ENCODE measurements around the gene ETV5. TPM values are rescaled to one million over a fixed set of nuclear protein-coding genes. Genes with fewer than 3 reads are reported as not detected.

ETV5 gene
- total RNA-seq, 1 donor = 0.42 TPM

DNA sequence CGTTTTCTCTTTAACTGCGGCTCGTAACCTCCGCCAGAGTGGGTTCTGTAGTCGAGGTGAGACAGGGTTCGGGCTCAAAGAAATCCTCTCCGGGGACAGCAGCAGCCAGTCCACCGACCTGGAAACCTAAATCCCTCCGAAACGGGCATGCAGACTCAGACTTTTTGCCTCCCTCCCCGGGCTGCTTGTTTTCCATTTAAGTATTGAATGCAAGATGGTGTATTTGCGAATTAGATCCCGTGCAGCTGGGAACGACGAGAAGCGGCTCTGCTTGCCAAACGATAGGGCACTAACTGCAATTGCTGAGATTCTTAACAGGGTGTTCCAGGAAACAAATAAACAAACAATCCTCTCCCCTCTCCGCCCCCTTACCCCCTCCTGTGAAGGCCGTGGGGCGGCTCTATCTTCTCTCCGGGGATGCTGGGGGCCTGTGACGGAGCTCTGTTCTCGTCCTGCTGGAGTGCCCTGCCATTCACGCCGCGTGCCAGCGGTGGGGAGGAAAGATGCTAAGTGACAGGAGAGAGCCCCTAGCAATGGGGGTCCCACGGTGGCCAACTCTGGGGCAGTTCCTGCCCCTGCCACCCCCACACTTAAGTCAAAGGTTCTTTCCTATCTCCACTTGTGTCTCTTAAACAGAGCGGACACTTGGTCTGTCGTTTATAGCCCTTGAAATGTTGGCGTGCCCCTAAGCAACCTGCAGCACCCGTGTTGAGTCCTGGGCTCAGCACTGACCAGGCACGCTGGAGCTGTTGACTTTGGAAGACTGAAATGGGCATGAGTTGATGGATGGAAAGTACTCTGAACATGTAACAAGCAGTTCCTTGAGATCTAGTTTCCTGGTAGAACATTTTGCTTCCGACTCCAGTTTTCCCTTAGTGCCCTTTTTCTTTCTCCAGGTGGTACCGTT lies 1.3 kb upstream of the ETV5 start:
- Histone ChIP-seq H3K4me3 (ENCODE audit: low read length) (no peak overlapping the region), H3K4me1 (ENCODE audit: insufficient read depth, low read length) (peaks cover 35% of the 10 kb centered on the region), H3K9me3 (ENCODE audit: low read depth, low read length) (no peaks in the 10 kb centered on the region), H3K27me3 (ENCODE audit: insufficient read depth, low read length) (peaks cover 81% of the 10 kb centered on the region)

DNA sequence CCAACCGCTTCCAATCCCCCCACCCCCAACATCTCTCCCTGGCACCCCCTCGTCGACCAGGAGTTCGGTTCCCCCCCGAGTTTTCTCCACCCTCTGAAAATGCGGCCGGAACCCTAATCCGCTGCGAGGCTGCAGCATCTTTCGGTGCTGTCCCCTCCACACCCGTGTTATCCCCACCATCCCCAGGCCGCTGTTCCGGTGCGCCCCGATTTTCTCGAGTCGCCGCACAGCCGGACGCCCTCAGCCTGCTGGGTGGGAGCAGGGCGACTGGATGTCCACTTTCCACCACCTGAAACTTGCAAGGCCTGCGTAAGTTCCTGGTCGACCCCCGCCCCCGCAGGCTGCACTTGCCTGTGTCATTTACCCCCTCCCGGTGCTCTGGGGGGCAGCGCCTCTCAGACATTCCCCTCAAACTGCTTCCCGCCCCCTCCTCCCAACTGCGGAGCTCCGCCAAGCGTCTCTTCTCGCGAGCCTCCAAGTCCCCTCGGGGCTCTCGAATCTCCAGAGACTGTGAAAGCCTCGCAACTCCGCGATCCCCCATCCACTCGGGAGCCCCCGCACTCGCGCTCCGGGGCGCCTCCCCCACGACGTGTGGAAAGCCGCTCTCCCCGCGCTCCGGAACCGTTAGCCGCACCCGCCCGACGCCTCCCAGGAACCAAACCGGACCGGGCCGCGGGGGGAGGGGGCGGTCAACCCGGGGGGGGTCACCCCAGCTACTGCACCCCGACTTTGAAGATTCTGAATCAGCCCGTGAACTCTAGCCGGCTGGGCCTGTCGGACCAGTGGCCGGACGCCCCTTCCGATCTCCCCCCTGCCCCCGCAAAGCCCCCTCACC lies 566 bp downstream of the ETV5 start:
- H3K9me3 ChIP-seq (ENCODE audit: low read depth, low read length) = no peaks in the 10 kb centered on the region
- H3K4me1 ChIP-seq (ENCODE audit: insufficient read depth, low read length) = peaks cover 35% of the 10 kb centered on the region
- peaks cover 76% of the 10 kb centered on the region for H3K27me3 ChIP-seq (ENCODE audit: insufficient read depth, low read length)
- peak overlapping the region; percentile 29 for H3K4me3 ChIP-seq (ENCODE audit: low read length)

DNA sequence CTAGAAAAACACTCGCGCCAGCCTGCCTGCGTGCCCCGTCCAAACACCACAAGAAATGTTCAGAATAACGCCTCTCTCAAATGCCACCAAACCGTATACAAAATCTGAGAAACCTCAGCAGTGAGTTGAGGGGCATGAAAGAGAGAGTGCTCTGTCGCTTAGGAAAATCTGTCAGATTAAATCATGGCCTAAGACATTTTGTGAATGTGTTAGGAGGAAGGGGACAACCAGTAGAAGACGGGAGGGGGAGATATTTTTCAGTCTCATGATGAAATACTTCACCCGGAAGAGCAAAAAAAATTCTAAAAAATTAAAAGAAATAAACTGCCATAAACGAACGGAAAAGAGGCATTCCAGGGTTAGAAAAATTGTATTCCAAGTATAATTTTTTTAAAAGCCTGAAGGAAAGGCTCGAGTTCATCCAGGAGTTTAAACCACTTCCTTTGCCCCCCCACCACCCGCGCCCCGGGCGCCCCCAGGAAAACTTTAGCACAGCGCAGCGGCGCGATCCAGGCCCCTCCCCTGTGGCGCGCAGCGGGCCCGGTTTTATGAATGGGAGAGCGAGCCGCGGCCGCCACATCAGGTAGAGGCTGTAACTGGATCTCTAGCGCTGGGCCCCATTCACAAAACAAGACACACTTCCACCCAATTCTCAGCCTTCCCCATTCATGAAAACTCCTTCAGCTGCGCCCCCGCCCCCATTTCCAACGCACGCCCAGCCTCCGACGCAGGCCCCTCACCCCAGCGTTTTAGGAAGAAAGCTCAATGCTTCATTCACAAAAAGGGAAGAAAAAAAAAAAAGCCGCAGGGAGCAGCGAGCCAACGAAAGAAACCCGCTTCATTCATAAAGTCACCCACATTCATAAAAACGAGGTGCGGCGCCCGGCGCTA lies 1.4 kb downstream of the ETV5 start:
- H3K4me3 ChIP-seq (ENCODE audit: low read length) = peak overlapping the region; percentile 29
- H3K9me3 ChIP-seq (ENCODE audit: low read depth, low read length) = no peaks in the 10 kb centered on the region
- H3K4me1 ChIP-seq (ENCODE audit: insufficient read depth, low read length) = peaks cover 35% of the 10 kb centered on the region
- peaks cover 68% of the 10 kb centered on the region for H3K27me3 ChIP-seq (ENCODE audit: insufficient read depth, low read length)

DNA sequence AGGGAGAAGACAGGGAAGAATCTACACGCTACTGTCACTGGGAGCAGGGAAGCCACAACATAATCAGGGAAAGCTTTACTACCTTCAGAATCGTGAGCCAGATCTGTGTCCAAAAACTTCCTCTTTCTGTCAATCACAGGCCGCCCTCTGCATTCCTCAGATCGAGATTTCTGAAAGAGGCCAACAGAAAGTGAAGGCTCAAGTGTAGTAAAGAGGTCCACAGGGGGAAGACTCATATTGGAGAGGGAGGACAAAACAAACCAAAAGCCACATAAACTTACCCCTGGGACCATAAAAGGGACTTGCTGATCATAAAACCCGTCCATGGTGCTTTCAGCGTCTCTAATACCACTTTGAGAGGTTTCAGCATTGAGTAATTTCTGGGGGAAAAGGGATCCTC lies 3.3 kb downstream of the ETV5 start:
- H3K4me1 ChIP-seq (ENCODE audit: insufficient read depth, low read length) = peaks cover 29% of the 10 kb centered on the region
- H3K9me3 ChIP-seq (ENCODE audit: low read depth, low read length) = no peaks in the 10 kb centered on the region
- peaks cover 53% of the 10 kb centered on the region for H3K27me3 ChIP-seq (ENCODE audit: insufficient read depth, low read length)
- H3K4me3 ChIP-seq (ENCODE audit: low read length) = no peak overlapping the region

DNA sequence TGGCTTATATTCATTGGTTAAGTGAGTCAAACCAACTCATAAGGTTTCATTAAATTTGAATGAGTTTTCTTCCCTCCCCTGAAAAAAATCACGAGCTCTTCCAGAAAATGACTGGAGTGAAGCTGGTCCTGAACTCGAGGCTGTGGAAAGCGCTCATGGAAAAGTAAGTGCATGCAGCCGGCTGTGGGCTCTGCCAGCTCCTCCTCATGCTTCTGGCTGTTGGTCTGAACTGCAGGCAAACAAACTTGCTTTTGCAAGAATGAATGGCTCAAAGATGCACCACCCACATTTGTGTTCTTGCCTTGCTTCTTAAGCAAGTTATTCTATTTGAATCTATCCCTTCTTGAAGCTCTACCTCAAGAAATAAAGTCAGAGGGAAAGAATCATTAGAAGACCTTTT lies 6.2 kb downstream of the ETV5 start:
- H3K4me1 ChIP-seq (ENCODE audit: insufficient read depth, low read length) = peaks cover 14% of the 10 kb centered on the region
- no peak overlapping the region for H3K4me3 ChIP-seq (ENCODE audit: low read length)
- H3K9me3 ChIP-seq (ENCODE audit: low read depth, low read length) = no peaks in the 10 kb centered on the region
- H3K27me3 ChIP-seq (ENCODE audit: insufficient read depth, low read length) = peaks cover 57% of the 10 kb centered on the region

DNA sequence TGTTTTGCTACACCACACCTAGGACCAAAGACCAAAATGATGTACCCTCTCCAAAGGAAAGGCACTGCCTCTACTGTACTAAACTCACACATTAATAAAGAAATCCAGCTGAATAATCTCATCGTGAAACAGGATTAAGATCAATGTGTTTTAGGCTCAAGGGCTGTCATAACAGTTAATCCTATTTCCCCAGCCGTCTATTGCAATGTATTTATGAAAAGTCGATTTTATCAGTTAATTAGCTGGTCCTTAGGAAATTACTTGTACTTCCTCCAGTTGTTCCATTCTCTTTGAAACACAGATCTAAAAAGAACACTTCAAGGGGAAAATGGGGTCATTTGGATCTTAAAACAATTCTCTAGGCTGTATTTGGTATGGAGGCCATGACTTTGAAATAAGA lies 8.5 kb downstream of the ETV5 start:
- Histone ChIP-seq H3K9me3 (ENCODE audit: low read depth, low read length) (no peaks in the 10 kb centered on the region), H3K4me3 (ENCODE audit: low read length) (no peak overlapping the region), H3K27me3 (ENCODE audit: insufficient read depth, low read length) (peaks cover 45% of the 10 kb centered on the region), H3K4me1 (ENCODE audit: insufficient read depth, low read length) (peaks cover 29% of the 10 kb centered on the region)

DNA sequence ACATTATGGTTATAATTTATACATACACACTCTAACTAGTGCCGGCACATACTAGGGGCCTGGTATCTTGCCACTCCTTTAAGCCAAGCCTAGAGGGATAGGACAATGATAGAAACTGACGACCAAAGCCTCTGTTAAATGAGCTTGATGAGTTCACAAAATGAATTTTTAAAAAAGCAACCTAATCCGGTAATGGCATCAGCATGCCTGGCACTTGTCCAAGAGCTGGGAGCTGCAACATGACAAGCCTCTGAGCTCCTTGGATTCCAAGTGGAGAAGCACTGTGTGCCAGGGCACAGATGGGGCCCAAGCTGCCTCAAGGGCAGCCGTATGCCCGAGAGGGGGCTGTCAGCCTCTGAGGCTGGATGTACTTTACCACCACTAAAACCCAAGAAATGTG lies 9.7 kb downstream of the ETV5 start:
- Histone ChIP-seq H3K4me3 (ENCODE audit: low read length) (no peak overlapping the region), H3K4me1 (ENCODE audit: insufficient read depth, low read length) (peaks cover 41% of the 10 kb centered on the region), H3K27me3 (ENCODE audit: insufficient read depth, low read length) (peaks cover 43% of the 10 kb centered on the region), H3K9me3 (ENCODE audit: low read depth, low read length) (no peaks in the 10 kb centered on the region)

DNA sequence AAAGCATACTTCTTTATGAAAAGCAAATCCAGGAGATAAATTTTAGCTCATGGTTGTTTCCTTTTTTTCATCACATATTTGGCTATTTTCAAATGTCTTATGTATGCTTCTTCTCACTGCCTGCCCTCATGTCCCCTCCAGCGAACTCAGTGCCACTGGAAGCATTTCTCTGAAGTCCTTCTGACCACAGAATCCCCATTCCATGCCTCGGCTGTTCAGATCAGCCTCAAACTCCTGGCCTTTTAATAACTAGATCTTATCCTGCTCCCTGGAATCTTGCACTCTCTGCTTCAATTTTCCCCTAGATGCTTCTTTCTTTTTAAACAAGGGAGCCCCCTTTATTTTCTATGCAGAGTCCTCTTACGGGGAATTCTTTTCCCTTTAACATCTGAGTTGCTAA lies 10.1 kb downstream of the ETV5 start:
- peaks cover 38% of the 10 kb centered on the region for H3K27me3 ChIP-seq (ENCODE audit: insufficient read depth, low read length)
- H3K4me3 ChIP-seq (ENCODE audit: low read length) = no peak overlapping the region

DNA sequence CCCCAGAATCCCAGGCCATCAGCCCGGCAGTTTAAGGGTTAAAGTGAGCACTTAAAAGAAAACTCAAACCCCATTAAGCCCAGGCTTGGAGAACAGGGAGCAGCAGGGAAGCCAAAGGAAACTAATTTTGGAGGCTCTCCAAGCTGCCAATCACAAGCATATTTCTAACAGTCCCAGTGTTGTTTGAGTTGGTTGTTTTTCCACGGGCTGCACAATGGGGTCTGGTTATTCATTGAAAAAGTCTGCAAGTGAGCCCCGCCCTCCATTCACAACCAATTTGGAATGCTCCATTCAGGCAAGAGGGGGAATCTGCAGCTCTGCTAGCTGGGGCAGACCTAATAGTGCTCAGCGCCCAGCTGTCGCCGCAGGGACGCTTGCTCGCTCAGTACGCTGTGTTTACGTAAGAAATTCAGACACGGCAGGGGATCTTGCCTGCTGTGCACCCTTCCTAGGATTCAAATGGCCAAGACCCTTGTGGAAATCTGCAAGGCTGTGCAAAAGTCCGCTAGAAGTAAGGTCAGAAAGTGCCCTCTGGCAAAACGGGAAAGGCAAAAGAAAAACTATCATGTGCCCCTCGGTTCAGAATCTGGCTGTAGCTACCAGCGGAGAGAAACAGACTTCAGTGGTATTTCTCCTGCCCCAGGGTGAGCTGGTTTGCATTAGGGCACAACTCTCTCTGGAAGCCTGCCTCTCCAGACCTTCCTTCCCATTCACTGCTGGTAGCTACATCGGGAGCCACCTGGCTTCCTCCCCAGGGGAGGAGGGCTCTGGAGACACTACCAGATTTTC lies 11.0 kb downstream of the ETV5 start:
- Histone ChIP-seq H3K9me3 (ENCODE audit: low read depth, low read length) (no peaks in the 10 kb centered on the region), H3K4me1 (ENCODE audit: insufficient read depth, low read length) (peaks cover 54% of the 10 kb centered on the region), H3K27me3 (ENCODE audit: insufficient read depth, low read length) (peaks cover 37% of the 10 kb centered on the region), H3K4me3 (ENCODE audit: low read length) (no peak overlapping the region)

More for the DNA sequence above, 10.1 kb downstream of the ETV5 start:
- H3K4me1 ChIP-seq (ENCODE audit: insufficient read depth, low read length) = peaks cover 45% of the 10 kb centered on the region
- H3K9me3 ChIP-seq (ENCODE audit: low read depth, low read length) = no peaks in the 10 kb centered on the region

DNA sequence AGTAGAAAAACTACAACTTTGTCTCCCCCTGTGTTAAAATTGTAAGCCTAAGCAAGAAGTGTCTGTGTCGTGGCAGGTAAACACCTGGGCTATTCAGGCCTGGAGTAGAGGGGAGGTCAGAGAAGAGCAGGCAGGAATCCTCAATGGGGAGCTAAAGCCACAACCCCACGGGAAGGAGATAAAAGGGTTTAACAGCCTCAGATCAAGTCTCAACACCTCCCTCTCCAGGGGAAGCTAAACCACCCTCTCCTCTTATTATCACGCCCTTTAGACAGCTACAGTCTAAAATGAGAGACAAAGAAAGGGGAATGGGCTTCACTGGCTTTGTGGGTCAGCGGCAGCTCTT lies 11.6 kb downstream of the ETV5 start:
- H3K4me3 ChIP-seq (ENCODE audit: low read length) = no peak overlapping the region
- H3K4me1 ChIP-seq (ENCODE audit: insufficient read depth, low read length) = peaks cover 57% of the 10 kb centered on the region
- no peaks in the 10 kb centered on the region for H3K9me3 ChIP-seq (ENCODE audit: low read depth, low read length)
- H3K27me3 ChIP-seq (ENCODE audit: insufficient read depth, low read length) = peaks cover 37% of the 10 kb centered on the region

DNA sequence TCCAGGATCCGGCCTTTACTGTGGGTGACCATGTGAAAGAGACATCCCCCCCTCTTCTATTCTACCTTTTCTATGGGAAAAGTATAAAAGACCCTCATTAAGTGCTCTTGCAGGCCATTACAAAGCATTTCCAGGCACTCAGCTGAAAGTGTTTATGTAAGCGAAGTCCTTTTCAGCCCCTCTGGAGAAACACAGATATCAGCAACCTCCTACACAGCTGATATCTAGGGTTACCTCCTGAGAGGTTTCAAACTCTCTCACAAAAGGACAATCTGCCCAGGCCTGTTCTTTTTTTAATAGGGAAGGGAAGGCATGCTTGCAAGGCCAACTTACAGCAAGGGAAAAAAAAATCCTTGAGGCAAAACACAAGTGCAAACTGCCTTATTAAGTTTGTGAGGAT lies 12.6 kb downstream of the ETV5 start:
- Histone ChIP-seq H3K27me3 (ENCODE audit: insufficient read depth, low read length) (peaks cover 33% of the 10 kb centered on the region), H3K4me3 (ENCODE audit: low read length) (no peak overlapping the region), H3K9me3 (ENCODE audit: low read depth, low read length) (no peaks in the 10 kb centered on the region), H3K4me1 (ENCODE audit: insufficient read depth, low read length) (peaks cover 57% of the 10 kb centered on the region)

DNA sequence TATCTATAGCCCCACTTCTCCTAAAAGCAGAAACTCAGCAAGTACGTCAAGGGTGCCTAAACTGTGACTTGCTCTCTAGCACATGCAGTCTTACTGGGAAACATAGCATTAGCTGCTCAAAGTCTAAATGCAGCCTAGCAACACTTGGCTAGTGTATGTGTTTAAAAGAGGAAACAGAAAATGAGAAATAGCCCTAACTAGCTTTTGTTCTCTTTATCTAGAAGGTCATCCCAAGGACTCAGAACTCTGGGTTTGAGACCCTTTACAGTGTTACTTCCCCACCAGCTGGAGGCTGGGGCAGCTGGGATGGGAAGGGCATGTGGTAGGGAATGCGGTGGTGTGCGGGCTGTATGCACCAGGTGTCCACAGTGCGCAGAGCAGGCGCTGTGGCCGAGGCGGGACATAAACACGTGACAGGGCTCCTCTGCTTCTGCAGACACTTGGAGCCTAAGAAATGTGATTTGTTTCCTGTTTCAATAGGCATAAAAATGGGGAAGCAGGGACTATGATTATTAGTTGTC lies 13.3 kb downstream of the ETV5 start:
- H3K4me3 ChIP-seq (ENCODE audit: low read length) = no peak overlapping the region
- peaks cover 33% of the 10 kb centered on the region for H3K27me3 ChIP-seq (ENCODE audit: insufficient read depth, low read length)
- H3K9me3 ChIP-seq (ENCODE audit: low read depth, low read length) = no peaks in the 10 kb centered on the region
- peaks cover 57% of the 10 kb centered on the region for H3K4me1 ChIP-seq (ENCODE audit: insufficient read depth, low read length)

DNA sequence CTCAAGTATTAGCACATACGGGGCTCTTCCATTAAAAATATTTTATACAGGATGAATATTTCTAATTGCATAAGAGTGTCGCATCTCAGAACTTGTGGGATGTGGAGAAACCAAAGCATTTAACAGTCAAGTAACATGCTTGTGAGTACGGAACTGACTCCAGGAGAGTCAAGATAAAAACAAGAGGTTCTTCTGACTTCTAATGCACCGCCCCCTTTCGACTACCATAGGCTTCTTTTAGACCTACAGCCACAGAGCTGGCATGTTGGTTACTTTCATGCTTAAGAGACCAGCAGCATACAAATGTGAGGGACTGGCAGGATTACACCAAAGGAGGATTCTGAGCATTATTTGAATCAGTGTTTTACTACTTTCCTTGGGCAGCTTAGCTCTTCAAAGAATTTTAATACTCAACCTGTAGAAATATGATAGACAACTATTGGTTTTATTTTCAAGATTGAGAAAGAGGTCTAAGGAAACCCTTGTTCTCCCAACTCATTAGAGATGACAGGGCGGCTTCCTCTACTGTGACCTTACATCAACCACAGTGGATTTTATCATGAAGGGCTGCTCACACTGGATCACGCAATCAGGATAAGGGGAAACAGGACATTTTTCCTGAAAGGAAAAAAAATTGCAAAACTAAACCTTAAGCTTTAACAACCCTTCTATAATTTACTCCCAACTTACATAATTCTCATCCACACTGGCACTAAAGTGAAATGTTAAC lies 14.0 kb downstream of the ETV5 start:
- H3K9me3 ChIP-seq (ENCODE audit: low read depth, low read length) = no peaks in the 10 kb centered on the region

More for the DNA sequence above, 14.0 kb downstream of the ETV5 start:
- peaks cover 33% of the 10 kb centered on the region for H3K27me3 ChIP-seq (ENCODE audit: insufficient read depth, low read length)
- H3K4me3 ChIP-seq (ENCODE audit: low read length) = no peak overlapping the region
- H3K4me1 ChIP-seq (ENCODE audit: insufficient read depth, low read length) = peaks cover 57% of the 10 kb centered on the region
